Activated CD8-positive, alpha-beta memory T cell treated with anti-CD3 and anti-CD28 coated beads, Interleukin-2, amount 50 U/mL, for 1 hour (primary cell): Measurements from ENCODE around the gene CYP3A5.
"Not testable (repeated sequence)": the region's sequence is repeated elsewhere in the genome, so short reads cannot be mapped to it uniquely, and the experiment has no call there.

Source experiments
- DNase-seq: peaks from one replicate; pipeline ENCODE4 v3.0.0-alpha.2; 2020; ENCODE audit errors: extremely low read depth

The CYP3A5 gene

GRCh38 chr7:99642027-99642426, 37.8 kb downstream of the CYP3A5 start:
- DNase-seq, result no peak

- no peak for DNase-seq
These were observed 40.5 kb downstream of the CYP3A5 start for GRCh38 chr7:99639267-99639666.

- no peak for DNase-seq
These were observed 41.1 kb downstream of the CYP3A5 start for GRCh38 chr7:99638731-99639130.

- DNase-seq, result not testable (repeated sequence)
These were observed 42.4 kb downstream of the CYP3A5 start for GRCh38 chr7:99637414-99637813.

GRCh38 chr7:99631295-99632109, 48.3 kb downstream of the CYP3A5 start:
- no peak for DNase-seq

- DNase-seq, result no peak
These were observed 50.2 kb downstream of the CYP3A5 start for GRCh38 chr7:99629643-99630042.

- no peak for DNase-seq
These were observed 51.0 kb downstream of the CYP3A5 start for GRCh38 chr7:99628471-99629465.

GRCh38 chr7:99627513-99627912, 52.3 kb downstream of the CYP3A5 start:
- DNase-seq, result no peak

- no peak for DNase-seq
These were observed 53.1 kb downstream of the CYP3A5 start for GRCh38 chr7:99626661-99627060.

GRCh38 chr7:99625961-99626360, 53.8 kb downstream of the CYP3A5 start:
- DNase-seq, result no peak

GRCh38 chr7:99625321-99625720, 54.5 kb downstream of the CYP3A5 start:
- no peak for DNase-seq

- peak; percentile 59 for DNase-seq
These were observed 55.3 kb downstream of the CYP3A5 start for GRCh38 chr7:99624484-99624883.

GRCh38 chr7:99623702-99624447, 55.9 kb downstream of the CYP3A5 start:
- no peak for DNase-seq

- no peak for DNase-seq
These were observed 56.6 kb downstream of the CYP3A5 start for GRCh38 chr7:99623091-99623693.

GRCh38 chr7:99622596-99622995, 57.2 kb downstream of the CYP3A5 start:
- no peak for DNase-seq

GRCh38 chr7:99621271-99621670, 58.5 kb downstream of the CYP3A5 start:
- no peak for DNase-seq

- no peak for DNase-seq
These were observed 60.1 kb downstream of the CYP3A5 start for GRCh38 chr7:99619571-99620130.

- DNase-seq, result no peak
These were observed 61.1 kb downstream of the CYP3A5 start for GRCh38 chr7:99618726-99619125.

GRCh38 chr7:99617192-99617781, 62.5 kb downstream of the CYP3A5 start:
- DNase-seq, result no peak

- peak; percentile 59 for DNase-seq
These were observed 63.2 kb downstream of the CYP3A5 start, which contains the start of gene ZSCAN25 for GRCh38 chr7:99616359-99617191. Gene ZSCAN25, plus strand, starts transcription at chr7:99616946. Its CDS starts 2,661 bp downstream, at chr7:99619607.
